Stomach (tissue), 4 donors: ENCODE measurements around the gene FYN.

Experiments used
- CTCF ChIP-seq, 7 experiments: fragments of 450-650 bp in 4 of 7; fragments of 200-600 bp in 3 of 7; sonication (generic) in 3 of 7; IDR thresholded peaks; one replicate each; pipeline ENCODE4 v1.5.1; 2016 to 2019; ENCODE audit warnings: antibody characterized with exemption in 7 of 7, control low read depth in 2 of 7, mild to moderate bottlenecking in 1 of 7
- EP300 ChIP-seq: sonication (generic); formaldehyde crosslinking; IDR thresholded peaks from one replicate; pipeline ENCODE4 v1.6.1; 2017; ENCODE audit warnings: antibody characterized with exemption
- POLR2AphosphoS5 ChIP-seq, 3 donors: sonication (generic); formaldehyde crosslinking; IDR thresholded peaks; one replicate each; pipeline ENCODE4 v1.6.1; 2016; ENCODE audit warnings: antibody characterized with exemption in 3 of 3

- no peak for TF ChIP-seq CTCF (IDR thresholded peaks at IDR 0.05)
- no peak for TF ChIP-seq POLR2AphosphoS5 (IDR thresholded peaks at IDR 0.05)
- TF ChIP-seq EP300: no peak
Observed at GRCh38 chr6:111618407-111618806, 254.8 kb downstream of the FYN start.
